GM23338 (cell line): ENCODE data around the gene NNT. TPM values are rescaled to one million over a fixed set of nuclear protein-coding genes. Genes with fewer than 3 reads are reported as not detected.

Experiments used
- CREB1 ChIP-seq: fragments of 250-450 bp; sonication (Bioruptor Pico); IDR thresholded peaks from 2 replicates; pipeline ENCODE4 v1.5.0; 2020; ENCODE audit warnings: low read depth, mild to moderate bottlenecking, moderate library complexity
- EZH2 ChIP-seq: fragments of 200-600 bp; sonication (generic); IDR thresholded peaks from one replicate; pipeline ENCODE4 v1.8.0; 2017; ENCODE audit warnings: antibody characterized with exemption, mild to moderate bottlenecking, low read depth; ENCODE audit not compliant: unreplicated experiment
- EZH2phosphoT487 ChIP-seq: fragments of 200-600 bp; sonication (generic); IDR thresholded peaks from one replicate; pipeline ENCODE4 v1.8.1; 2018; ENCODE audit warnings: antibody characterized with exemption; ENCODE audit not compliant: unreplicated experiment
- JUNB ChIP-seq: IDR thresholded peaks from one replicate; pipeline ENCODE4 v1.6.1; 2016; ENCODE audit warnings: antibody characterized with exemption; ENCODE audit not compliant: unreplicated experiment
- NANOG ChIP-seq: IDR thresholded peaks from 2 replicates; pipeline ENCODE4 v1.6.1; 2016; ENCODE audit warnings: antibody characterized with exemption, borderline replicate concordance
- POLR2AphosphoS5 ChIP-seq: IDR thresholded peaks from 2 replicates; pipeline ENCODE4 v1.6.1; 2016; ENCODE audit warnings: antibody characterized with exemption, low read depth
- STAT1 ChIP-seq: IDR thresholded peaks from one replicate; pipeline ENCODE4 v1.6.1; 2016; ENCODE audit warnings: antibody characterized with exemption; ENCODE audit not compliant: unreplicated experiment
- ZNF114 ChIP-seq: fragments of 250-450 bp; sonication (Bioruptor Pico); IDR thresholded peaks from 2 replicates; pipeline ENCODE4 v1.5.0; 2020; ENCODE audit warnings: mild to moderate bottlenecking, moderate library complexity
- ZNF331 ChIP-seq: fragments of 250-450 bp; sonication (Bioruptor Pico); IDR thresholded peaks from 2 replicates; pipeline ENCODE4 v1.5.0; 2020; ENCODE audit warnings: low read depth, mild to moderate bottlenecking, moderate library complexity
- polyA plus RNA-seq: library from polyadenylated mRNA; unstranded; fragments of >200 nt; fragmentation: Nextera tagmentation; extraction: Ambion mirVana; gene quantifications from 2 replicates; pipeline ENCODE4 v1.2.1, GENCODE V29; 2016
- total RNA-seq: library from RNA; depleted of rRNA; stranded (reverse); fragments of >200 nt; shearing (Covaris generic); gene quantifications from 2 replicates; pipeline ENCODE4 v1.2.3, GENCODE V29; 2014
- TF ChIP-seq, protein P1 (sequence below): fragments of 250-450 bp; sonication (Bioruptor Pico); IDR thresholded peaks from 2 replicates; pipeline ENCODE4 v1.5.0; 2020; ENCODE audit warnings: mild to moderate bottlenecking, moderate library complexity
- TF ChIP-seq, protein P2 (sequence below): IDR thresholded peaks from 2 replicates; pipeline ENCODE4 v1.6.1; 2016; ENCODE audit warnings: antibody characterized with exemption
- TF ChIP-seq, protein P3 (sequence below): IDR thresholded peaks from one replicate; pipeline ENCODE4 v1.6.1; 2018; ENCODE audit warnings: antibody characterized with exemption; ENCODE audit not compliant: unreplicated experiment

The NNT gene
- total and polyA plus RNA-seq, 2 experiments from 2014 or later: 10.8 to 15.9 TPM

DNA sequence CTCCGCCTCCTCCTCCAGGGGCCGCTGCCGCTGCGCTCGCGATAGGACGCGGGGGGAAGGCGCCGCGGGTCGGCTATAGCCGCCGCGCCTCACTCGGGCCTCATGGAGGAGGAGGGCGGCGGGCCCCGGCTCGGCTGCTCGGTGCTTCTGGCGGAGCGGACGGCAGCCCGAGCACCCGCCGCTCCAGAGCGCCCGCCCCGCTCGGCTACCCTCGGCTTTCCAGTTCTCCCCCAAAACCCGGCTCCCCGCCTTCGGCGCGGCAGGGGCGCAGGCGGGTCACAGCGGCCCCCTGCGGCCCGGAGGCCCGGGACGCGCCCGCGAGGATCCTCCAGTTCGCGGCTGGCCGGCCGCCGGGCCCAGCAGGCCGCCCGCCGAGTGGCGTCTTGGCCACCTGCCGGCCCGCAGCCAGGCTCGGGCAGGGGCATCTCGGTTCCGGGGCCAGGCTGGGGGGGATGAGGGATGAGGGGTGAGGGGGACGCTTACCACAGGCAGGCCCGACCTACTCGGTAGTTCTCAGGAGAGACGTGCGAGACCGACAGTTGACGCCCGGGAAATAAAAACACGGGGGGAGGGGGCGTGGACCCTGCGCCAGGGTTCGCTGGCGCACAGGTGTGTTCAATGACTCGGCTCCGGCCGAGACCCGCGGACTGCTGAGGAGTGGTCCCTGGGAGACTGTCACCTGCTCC lies 46.0 kb upstream of the NNT start, which contains the start of gene PAIP1 (continued):
- TF ChIP-seq, protein P1, sequence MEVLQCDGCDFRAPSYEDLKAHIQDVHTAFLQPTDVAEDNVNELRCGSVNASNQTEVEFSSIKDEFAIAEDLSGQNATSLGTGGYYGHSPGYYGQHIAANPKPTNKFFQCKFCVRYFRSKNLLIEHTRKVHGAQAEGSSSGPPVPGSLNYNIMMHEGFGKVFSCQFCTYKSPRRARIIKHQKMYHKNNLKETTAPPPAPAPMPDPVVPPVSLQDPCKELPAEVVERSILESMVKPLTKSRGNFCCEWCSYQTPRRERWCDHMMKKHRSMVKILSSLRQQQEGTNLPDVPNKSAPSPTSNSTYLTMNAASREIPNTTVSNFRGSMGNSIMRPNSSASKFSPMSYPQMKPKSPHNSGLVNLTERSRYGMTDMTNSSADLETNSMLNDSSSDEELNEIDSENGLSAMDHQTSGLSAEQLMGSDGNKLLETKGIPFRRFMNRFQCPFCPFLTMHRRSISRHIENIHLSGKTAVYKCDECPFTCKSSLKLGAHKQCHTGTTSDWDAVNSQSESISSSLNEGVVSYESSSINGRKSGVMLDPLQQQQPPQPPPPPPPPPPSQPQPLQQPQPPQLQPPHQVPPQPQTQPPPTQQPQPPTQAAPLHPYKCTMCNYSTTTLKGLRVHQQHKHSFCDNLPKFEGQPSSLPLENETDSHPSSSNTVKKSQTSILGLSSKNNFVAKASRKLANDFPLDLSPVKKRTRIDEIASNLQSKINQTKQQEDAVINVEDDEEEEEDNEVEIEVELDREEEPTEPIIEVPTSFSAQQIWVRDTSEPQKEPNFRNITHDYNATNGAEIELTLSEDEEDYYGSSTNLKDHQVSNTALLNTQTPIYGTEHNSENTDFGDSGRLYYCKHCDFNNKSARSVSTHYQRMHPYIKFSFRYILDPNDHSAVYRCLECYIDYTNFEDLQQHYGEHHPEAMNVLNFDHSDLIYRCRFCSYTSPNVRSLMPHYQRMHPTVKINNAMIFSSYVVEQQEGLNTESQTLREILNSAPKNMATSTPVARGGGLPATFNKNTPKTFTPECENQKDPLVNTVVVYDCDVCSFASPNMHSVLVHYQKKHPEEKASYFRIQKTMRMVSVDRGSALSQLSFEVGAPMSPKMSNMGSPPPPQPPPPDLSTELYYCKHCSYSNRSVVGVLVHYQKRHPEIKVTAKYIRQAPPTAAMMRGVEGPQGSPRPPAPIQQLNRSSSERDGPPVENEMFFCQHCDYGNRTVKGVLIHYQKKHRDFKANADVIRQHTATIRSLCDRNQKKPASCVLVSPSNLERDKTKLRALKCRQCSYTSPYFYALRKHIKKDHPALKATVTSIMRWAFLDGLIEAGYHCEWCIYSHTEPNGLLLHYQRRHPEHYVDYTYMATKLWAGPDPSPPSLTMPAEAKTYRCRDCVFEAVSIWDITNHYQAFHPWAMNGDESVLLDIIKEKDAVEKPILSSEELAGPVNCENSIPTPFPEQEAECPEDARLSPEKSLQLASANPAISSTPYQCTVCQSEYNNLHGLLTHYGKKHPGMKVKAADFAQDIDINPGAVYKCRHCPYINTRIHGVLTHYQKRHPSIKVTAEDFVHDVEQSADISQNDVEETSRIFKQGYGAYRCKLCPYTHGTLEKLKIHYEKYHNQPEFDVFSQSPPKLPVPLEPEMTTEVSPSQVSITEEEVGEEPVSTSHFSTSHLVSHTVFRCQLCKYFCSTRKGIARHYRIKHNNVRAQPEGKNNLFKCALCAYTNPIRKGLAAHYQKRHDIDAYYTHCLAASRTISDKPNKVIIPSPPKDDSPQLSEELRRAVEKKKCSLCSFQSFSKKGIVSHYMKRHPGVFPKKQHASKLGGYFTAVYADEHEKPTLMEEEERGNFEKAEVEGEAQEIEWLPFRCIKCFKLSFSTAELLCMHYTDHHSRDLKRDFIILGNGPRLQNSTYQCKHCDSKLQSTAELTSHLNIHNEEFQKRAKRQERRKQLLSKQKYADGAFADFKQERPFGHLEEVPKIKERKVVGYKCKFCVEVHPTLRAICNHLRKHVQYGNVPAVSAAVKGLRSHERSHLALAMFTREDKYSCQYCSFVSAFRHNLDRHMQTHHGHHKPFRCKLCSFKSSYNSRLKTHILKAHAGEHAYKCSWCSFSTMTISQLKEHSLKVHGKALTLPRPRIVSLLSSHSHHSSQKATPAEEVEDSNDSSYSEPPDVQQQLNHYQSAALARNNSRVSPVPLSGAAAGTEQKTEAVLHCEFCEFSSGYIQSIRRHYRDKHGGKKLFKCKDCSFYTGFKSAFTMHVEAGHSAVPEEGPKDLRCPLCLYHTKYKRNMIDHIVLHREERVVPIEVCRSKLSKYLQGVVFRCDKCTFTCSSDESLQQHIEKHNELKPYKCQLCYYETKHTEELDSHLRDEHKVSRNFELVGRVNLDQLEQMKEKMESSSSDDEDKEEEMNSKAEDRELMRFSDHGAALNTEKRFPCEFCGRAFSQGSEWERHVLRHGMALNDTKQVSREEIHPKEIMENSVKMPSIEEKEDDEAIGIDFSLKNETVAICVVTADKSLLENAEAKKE (CRISPR knock-in tag): no peak
- no peak; the same call in 1 of the 2 replicates for TF ChIP-seq POLR2AphosphoS5
- TF ChIP-seq EZH2: no peak
- TF ChIP-seq, protein P2, sequence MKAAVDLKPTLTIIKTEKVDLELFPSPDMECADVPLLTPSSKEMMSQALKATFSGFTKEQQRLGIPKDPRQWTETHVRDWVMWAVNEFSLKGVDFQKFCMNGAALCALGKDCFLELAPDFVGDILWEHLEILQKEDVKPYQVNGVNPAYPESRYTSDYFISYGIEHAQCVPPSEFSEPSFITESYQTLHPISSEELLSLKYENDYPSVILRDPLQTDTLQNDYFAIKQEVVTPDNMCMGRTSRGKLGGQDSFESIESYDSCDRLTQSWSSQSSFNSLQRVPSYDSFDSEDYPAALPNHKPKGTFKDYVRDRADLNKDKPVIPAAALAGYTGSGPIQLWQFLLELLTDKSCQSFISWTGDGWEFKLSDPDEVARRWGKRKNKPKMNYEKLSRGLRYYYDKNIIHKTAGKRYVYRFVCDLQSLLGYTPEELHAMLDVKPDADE: no peak
- TF ChIP-seq ZNF331 (CRISPR knock-in tag): no peak
- TF ChIP-seq NANOG: no peak
- no peak for TF ChIP-seq JUNB
- TF ChIP-seq STAT1: no peak
- TF ChIP-seq CREB1: peak; percentile 21; the same call in 1 of the 2 replicates
- TF ChIP-seq ZNF114 (CRISPR knock-in tag): no peak
- TF ChIP-seq EZH2phosphoT487: no peak
- TF ChIP-seq, protein P3, sequence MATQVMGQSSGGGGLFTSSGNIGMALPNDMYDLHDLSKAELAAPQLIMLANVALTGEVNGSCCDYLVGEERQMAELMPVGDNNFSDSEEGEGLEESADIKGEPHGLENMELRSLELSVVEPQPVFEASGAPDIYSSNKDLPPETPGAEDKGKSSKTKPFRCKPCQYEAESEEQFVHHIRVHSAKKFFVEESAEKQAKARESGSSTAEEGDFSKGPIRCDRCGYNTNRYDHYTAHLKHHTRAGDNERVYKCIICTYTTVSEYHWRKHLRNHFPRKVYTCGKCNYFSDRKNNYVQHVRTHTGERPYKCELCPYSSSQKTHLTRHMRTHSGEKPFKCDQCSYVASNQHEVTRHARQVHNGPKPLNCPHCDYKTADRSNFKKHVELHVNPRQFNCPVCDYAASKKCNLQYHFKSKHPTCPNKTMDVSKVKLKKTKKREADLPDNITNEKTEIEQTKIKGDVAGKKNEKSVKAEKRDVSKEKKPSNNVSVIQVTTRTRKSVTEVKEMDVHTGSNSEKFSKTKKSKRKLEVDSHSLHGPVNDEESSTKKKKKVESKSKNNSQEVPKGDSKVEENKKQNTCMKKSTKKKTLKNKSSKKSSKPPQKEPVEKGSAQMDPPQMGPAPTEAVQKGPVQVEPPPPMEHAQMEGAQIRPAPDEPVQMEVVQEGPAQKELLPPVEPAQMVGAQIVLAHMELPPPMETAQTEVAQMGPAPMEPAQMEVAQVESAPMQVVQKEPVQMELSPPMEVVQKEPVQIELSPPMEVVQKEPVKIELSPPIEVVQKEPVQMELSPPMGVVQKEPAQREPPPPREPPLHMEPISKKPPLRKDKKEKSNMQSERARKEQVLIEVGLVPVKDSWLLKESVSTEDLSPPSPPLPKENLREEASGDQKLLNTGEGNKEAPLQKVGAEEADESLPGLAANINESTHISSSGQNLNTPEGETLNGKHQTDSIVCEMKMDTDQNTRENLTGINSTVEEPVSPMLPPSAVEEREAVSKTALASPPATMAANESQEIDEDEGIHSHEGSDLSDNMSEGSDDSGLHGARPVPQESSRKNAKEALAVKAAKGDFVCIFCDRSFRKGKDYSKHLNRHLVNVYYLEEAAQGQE: peak; percentile 13
